Measurements from ENCODE around the gene ISG20L2.

Gene ISG20L2

GRCh38 chr1:156682166-156682890, 46.2 kb downstream of the ISG20L2 start:
- no peak for DNase-seq

GRCh38 chr1:156681196-156681960, 47.2 kb downstream of the ISG20L2 start:
- no peak for DNase-seq

GRCh38 chr1:156680056-156680455, 48.5 kb downstream of the ISG20L2 start:
- DNase-seq = no peak

GRCh38 chr1:156677616-156678596, 50.7 kb downstream of the ISG20L2 start:
- peak; percentile 92 for DNase-seq

GRCh38 chr1:156676820-156677615, 51.5 kb downstream of the ISG20L2 start, which contains the start of gene NES:
Gene NES, minus strand, starts transcription at chr1:156677407. Its CDS starts 143 bp downstream, at chr1:156677264.
- peak; percentile 80 for DNase-seq

- DNase-seq = no peak
Measured at GRCh38 chr1:156676114-156676819, 52.3 kb downstream of the ISG20L2 start.

- peak; percentile 67 for DNase-seq
Measured at GRCh38 chr1:156675210-156676113, 53.1 kb downstream of the ISG20L2 start.

- DNase-seq = peak; percentile 63
Measured at GRCh38 chr1:156673387-156674121, 55.0 kb downstream of the ISG20L2 start.
